ENCODE results near the gene AP2B1.
"Not testable (repeated sequence)": the region's sequence is repeated elsewhere in the genome, so short reads cannot be mapped to it uniquely, and the experiment has no call there.

The AP2B1 gene

GRCh38 chr17:35700150-35700549, 113.0 kb downstream of the AP2B1 start:
- DNase-seq (ENCODE audit: low read depth), result no peak

- DNase-seq (ENCODE audit: low read depth), result no peak
Measured at GRCh38 chr17:35701491-35701890, 114.4 kb downstream of the AP2B1 start.

- DNase-seq (ENCODE audit: low read depth), result not testable (repeated sequence)
Measured at GRCh38 chr17:35703308-35703707, 116.2 kb downstream of the AP2B1 start.

- DNase-seq (ENCODE audit: low read depth), result no peak
Measured at GRCh38 chr17:35705230-35705629, 118.1 kb downstream of the AP2B1 start.

GRCh38 chr17:35705705-35706104, 118.6 kb downstream of the AP2B1 start:
- no peak for DNase-seq (ENCODE audit: low read depth)

GRCh38 chr17:35708149-35708548, 121.0 kb downstream of the AP2B1 start:
- DNase-seq (ENCODE audit: low read depth), result no peak

- DNase-seq (ENCODE audit: low read depth), result no peak
Measured at GRCh38 chr17:35708951-35709350, 121.8 kb downstream of the AP2B1 start.

- no peak for DNase-seq (ENCODE audit: low read depth)
Measured at GRCh38 chr17:35709874-35710273, 122.8 kb downstream of the AP2B1 start.

GRCh38 chr17:35710950-35711349, 123.8 kb downstream of the AP2B1 start:
- no peak for DNase-seq (ENCODE audit: low read depth)

GRCh38 chr17:35713069-35713728, 126.1 kb downstream of the AP2B1 start:
- DNase-seq (ENCODE audit: low read depth), result no peak

- DNase-seq (ENCODE audit: low read depth), result no peak
Measured at GRCh38 chr17:35714988-35715387, 127.9 kb downstream of the AP2B1 start.

- no peak for DNase-seq (ENCODE audit: low read depth)
Measured at GRCh38 chr17:35715416-35715815, 128.3 kb downstream of the AP2B1 start.

- no peak for DNase-seq (ENCODE audit: low read depth)
Measured at GRCh38 chr17:35716173-35716572, 129.1 kb downstream of the AP2B1 start.

- no peak for DNase-seq (ENCODE audit: low read depth)
Measured at GRCh38 chr17:35716897-35717465, 129.9 kb downstream of the AP2B1 start.

- DNase-seq (ENCODE audit: low read depth), result no peak
Measured at GRCh38 chr17:35717475-35717874, 130.4 kb downstream of the AP2B1 start.

- no peak for DNase-seq (ENCODE audit: low read depth)
Measured at GRCh38 chr17:35723735-35724134, 136.6 kb downstream of the AP2B1 start.

GRCh38 chr17:35725058-35725457, 137.9 kb downstream of the AP2B1 start:
- no peak for DNase-seq (ENCODE audit: low read depth)

GRCh38 chr17:35725802-35726126, 138.6 kb downstream of the AP2B1 start:
- no peak for DNase-seq (ENCODE audit: low read depth)

- no peak for DNase-seq (ENCODE audit: low read depth)
Measured at GRCh38 chr17:35726127-35726952, 139.2 kb downstream of the AP2B1 start.

GRCh38 chr17:35726953-35727460, 139.9 kb downstream of the AP2B1 start:
- DNase-seq (ENCODE audit: low read depth), result no peak

- DNase-seq (ENCODE audit: low read depth), result no peak
Measured at GRCh38 chr17:35727635-35728034, 140.5 kb downstream of the AP2B1 start.

GRCh38 chr17:35728551-35728950, 141.4 kb downstream of the AP2B1 start:
- DNase-seq (ENCODE audit: low read depth), result no peak

- no peak for DNase-seq (ENCODE audit: low read depth)
Measured at GRCh38 chr17:35729405-35729833, 142.3 kb downstream of the AP2B1 start.

Measured in stimulated activated CD8-positive, alpha-beta memory T cell treated with anti-CD3 and anti-CD28 coated beads, Interleukin-4, amount 100 ng/mL, for 24 hours (primary cell).